RWPE2 (cell line): ENCODE results near the gene SMARCA4.
"Not testable (repeated sequence)": the region's sequence is repeated elsewhere in the genome, so short reads cannot be mapped to it uniquely, and the experiment has no call there.

Experiments
- ATAC-seq: fragments of 200-7000 bp; cut with Tn5 transposase; 3 replicates; pipeline ENCODE4 v1.9.1; 2021; ENCODE audit warnings: low read depth
- DNase-seq: peaks from one replicate; pipeline ENCODE4 v3.0.0-alpha.2; 2020; ENCODE audit warnings: low spot score
- H3K27ac ChIP-seq: fragments of 450-650 bp; 2 replicates; pipeline ENCODE4 v1.5.1; 2017; ENCODE audit warnings: mild to moderate bottlenecking; ENCODE audit not compliant: poor library complexity, severe bottlenecking
- H3K27me3 ChIP-seq: fragments of 250-450 bp; sonication (Bioruptor Pico); 2 replicates; pipeline ENCODE4 v1.5.1; 2021; ENCODE audit warnings: mild to moderate bottlenecking, moderate library complexity; ENCODE audit not compliant: insufficient read depth, poor library complexity, severe bottlenecking
- H3K36me3 ChIP-seq: fragments of 250-450 bp; sonication (Bioruptor Pico); 2 replicates; pipeline ENCODE4 v1.5.1; 2020; ENCODE audit warnings: low read depth, mild to moderate bottlenecking, moderate library complexity
- H3K4me1 ChIP-seq: fragments of 250-450 bp; sonication (Bioruptor Pico); 2 replicates; pipeline ENCODE4 v1.5.1; 2021; ENCODE audit warnings: mild to moderate bottlenecking, moderate library complexity; ENCODE audit not compliant: insufficient read depth, poor library complexity, severe bottlenecking
- H3K4me3 ChIP-seq: fragments of 250-450 bp; sonication (Bioruptor Pico); 2 replicates; pipeline ENCODE4 v1.5.1; 2021; ENCODE audit warnings: mild to moderate bottlenecking, moderate library complexity; ENCODE audit not compliant: severe bottlenecking
- H3K9me3 ChIP-seq: fragments of 250-450 bp; sonication (Bioruptor Pico); 2 replicates; pipeline ENCODE4 v1.5.1; 2021; ENCODE audit warnings: mild to moderate bottlenecking, moderate library complexity; ENCODE audit not compliant: severe bottlenecking
- TF ChIP-seq, protein P1 (sequence below): fragments of 450-650 bp; IDR thresholded peaks from one replicate; pipeline ENCODE4 v1.5.1; 2017; ENCODE audit warnings: mild to moderate bottlenecking, moderate library complexity; ENCODE audit not compliant: poor library complexity, severe bottlenecking

Gene SMARCA4

GRCh38 chr19:11098327-11098726 is 137.5 kb downstream of the SMARCA4 start:
- H3K27ac ChIP-seq = peak overlapping the region; percentile 97
- H3K9me3 ChIP-seq = no peaks in the 10 kb centered on the region
- DNase-seq = no peak
- H3K4me1 ChIP-seq = peaks cover 51% of the 10 kb centered on the region
- no peaks in the 10 kb centered on the region for H3K27me3 ChIP-seq
- no peak overlapping the region for H3K4me3 ChIP-seq
- TF ChIP-seq, protein P1, sequence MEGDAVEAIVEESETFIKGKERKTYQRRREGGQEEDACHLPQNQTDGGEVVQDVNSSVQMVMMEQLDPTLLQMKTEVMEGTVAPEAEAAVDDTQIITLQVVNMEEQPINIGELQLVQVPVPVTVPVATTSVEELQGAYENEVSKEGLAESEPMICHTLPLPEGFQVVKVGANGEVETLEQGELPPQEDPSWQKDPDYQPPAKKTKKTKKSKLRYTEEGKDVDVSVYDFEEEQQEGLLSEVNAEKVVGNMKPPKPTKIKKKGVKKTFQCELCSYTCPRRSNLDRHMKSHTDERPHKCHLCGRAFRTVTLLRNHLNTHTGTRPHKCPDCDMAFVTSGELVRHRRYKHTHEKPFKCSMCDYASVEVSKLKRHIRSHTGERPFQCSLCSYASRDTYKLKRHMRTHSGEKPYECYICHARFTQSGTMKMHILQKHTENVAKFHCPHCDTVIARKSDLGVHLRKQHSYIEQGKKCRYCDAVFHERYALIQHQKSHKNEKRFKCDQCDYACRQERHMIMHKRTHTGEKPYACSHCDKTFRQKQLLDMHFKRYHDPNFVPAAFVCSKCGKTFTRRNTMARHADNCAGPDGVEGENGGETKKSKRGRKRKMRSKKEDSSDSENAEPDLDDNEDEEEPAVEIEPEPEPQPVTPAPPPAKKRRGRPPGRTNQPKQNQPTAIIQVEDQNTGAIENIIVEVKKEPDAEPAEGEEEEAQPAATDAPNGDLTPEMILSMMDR = no peak
- H3K36me3 ChIP-seq = peaks cover 97% of the 10 kb centered on the region
- no peak for ATAC-seq

GRCh38 chr19:11098861-11099260 is 138.0 kb downstream of the SMARCA4 start:
- DNase-seq = no peak
- Histone ChIP-seq H3K27ac (peak overlapping the region; percentile 97), H3K27me3 (no peaks in the 10 kb centered on the region), H3K9me3 (no peaks in the 10 kb centered on the region), H3K4me3 (no peak overlapping the region), H3K4me1 (peaks cover 46% of the 10 kb centered on the region), H3K36me3 (peaks cover 97% of the 10 kb centered on the region)
- TF ChIP-seq, protein P1 = no peak
- ATAC-seq = no peak

- ATAC-seq (no peak), DNase-seq (no peak)
- Histone ChIP-seq H3K9me3 (no peaks in the 10 kb centered on the region), H3K27ac (peak overlapping the region; percentile 97), H3K36me3 (peaks cover 99% of the 10 kb centered on the region), H3K4me1 (peaks cover 37% of the 10 kb centered on the region), H3K27me3 (no peaks in the 10 kb centered on the region), H3K4me3 (no peak overlapping the region)
- TF ChIP-seq, protein P1 = no peak
Measured at GRCh38 chr19:11100049-11100448, 139.2 kb downstream of the SMARCA4 start.

DNA sequence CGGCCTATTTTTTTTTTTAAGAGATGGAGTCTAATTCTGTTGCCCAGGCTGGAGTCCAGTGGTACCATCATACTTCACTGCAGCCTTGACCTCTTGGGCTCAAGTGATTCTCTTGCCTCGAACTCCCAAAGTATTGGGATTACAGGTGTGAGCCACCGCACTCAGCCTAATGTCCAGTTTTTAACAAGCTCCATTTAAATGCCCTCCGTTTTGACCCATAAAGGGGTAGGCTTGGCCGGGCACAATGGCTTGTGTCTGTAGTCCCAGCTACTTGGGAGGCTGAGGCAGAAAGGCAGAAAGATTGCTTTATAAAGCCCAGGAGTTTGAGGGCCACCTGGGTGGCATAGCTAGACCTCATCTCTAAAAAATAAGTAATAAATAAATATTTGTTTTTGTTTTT is 140.2 kb downstream of the SMARCA4 start:
- TF ChIP-seq, protein P1 = no peak
- H3K9me3 ChIP-seq = no peaks in the 10 kb centered on the region
- H3K27ac ChIP-seq = peak overlapping the region; percentile 97
- H3K4me3 ChIP-seq = no peak overlapping the region
- DNase-seq (no peak), ATAC-seq (no peak)
- H3K27me3 ChIP-seq = no peaks in the 10 kb centered on the region
- peaks cover 28% of the 10 kb centered on the region for H3K4me1 ChIP-seq
- peaks cover 100% of the 10 kb centered on the region for H3K36me3 ChIP-seq

GRCh38 chr19:11102944-11103343 is 142.1 kb downstream of the SMARCA4 start:
- ATAC-seq = no peak; the same call in 2 of the 3 replicates
- H3K4me1 ChIP-seq = peaks cover 13% of the 10 kb centered on the region
- TF ChIP-seq, protein P1 = no peak
- H3K27ac ChIP-seq = no peak overlapping the region
- H3K27me3 ChIP-seq = no peaks in the 10 kb centered on the region
- H3K4me3 ChIP-seq = no peak overlapping the region
- H3K36me3 ChIP-seq = peaks cover 100% of the 10 kb centered on the region
- no peak for DNase-seq
- H3K9me3 ChIP-seq = no peaks in the 10 kb centered on the region

- DNase-seq, H3K27ac ChIP-seq, H3K4me3 ChIP-seq, H3K9me3 ChIP-seq, H3K4me1 ChIP-seq, H3K27me3 ChIP-seq, ATAC-seq: not testable (repeated sequence)
- H3K36me3 ChIP-seq = peaks cover 100% of the 10 kb centered on the region
Measured at GRCh38 chr19:11103667-11104066, 142.8 kb downstream of the SMARCA4 start.
